Loucy (cell line): ENCODE measurements around the gene C9.

Experiments used
- H2AFZ ChIP-seq: fragments of 200-600 bp; sonication (generic); 2 replicates; pipeline ENCODE4 v1.6.0; 2016; ENCODE audit warnings: antibody characterized with exemption, mild to moderate bottlenecking, low read length, moderate library complexity
- H3F3A ChIP-seq: fragments of 200-600 bp; 2 replicates; pipeline ENCODE4 v1.6.0; 2016; ENCODE audit warnings: antibody characterized with exemption, low read depth, mild to moderate bottlenecking
- H3K27me3 ChIP-seq: fragments of 200-600 bp; sonication (generic); 2 replicates; pipeline ENCODE4 v1.6.1; 2014; ENCODE audit warnings: low read length, mild to moderate bottlenecking; ENCODE audit not compliant: insufficient read depth, poor library complexity, severe bottlenecking
- H3K36me3 ChIP-seq: fragments of 200-600 bp; sonication (generic); 2 replicates; pipeline ENCODE4 v1.6.1; 2016; ENCODE audit warnings: low read length; ENCODE audit not compliant: insufficient read depth
- H3K4me1 ChIP-seq: fragments of 200-600 bp; sonication (generic); 2 replicates; pipeline ENCODE4 v1.5.1; 2014; ENCODE audit warnings: low read length, mild to moderate bottlenecking; ENCODE audit not compliant: insufficient read depth, poor library complexity, severe bottlenecking
- H3K4me2 ChIP-seq: fragments of 200-600 bp; sonication (generic); 2 replicates; pipeline ENCODE4 v1.6.0; 2014; ENCODE audit warnings: antibody characterized with exemption, low read length, low read depth, mild to moderate bottlenecking; ENCODE audit not compliant: poor library complexity, severe bottlenecking
- H3K4me3 ChIP-seq: fragments of 200-600 bp; sonication (generic); 2 replicates; pipeline ENCODE4 v1.5.1; 2014; ENCODE audit warnings: low read length, mild to moderate bottlenecking, mixed read lengths; ENCODE audit not compliant: poor library complexity, severe bottlenecking
- H3K79me2 ChIP-seq: fragments of 200-600 bp; sonication (generic); 2 replicates; pipeline ENCODE4 v1.6.1; 2014; ENCODE audit warnings: low read length; ENCODE audit not compliant: insufficient read depth
- H3K9ac ChIP-seq: fragments of 200-600 bp; sonication (generic); 2 replicates; pipeline ENCODE4 v1.6.0; 2014; ENCODE audit warnings: mild to moderate bottlenecking, low read depth, low read length, moderate library complexity; ENCODE audit not compliant: poor library complexity, severe bottlenecking
- H3K9me2 ChIP-seq: fragments of 200-600 bp; sonication (generic); replicated peaks from 2 replicates; pipeline ENCODE4 v1.6.1; 2016; ENCODE audit warnings: low read depth, low read length, mixed read lengths
- H3K9me3 ChIP-seq: fragments of 200-600 bp; sonication (generic); 2 replicates; pipeline ENCODE4 v1.6.1; 2014; ENCODE audit warnings: mild to moderate bottlenecking, antibody characterized with exemption, low read length, low read depth; ENCODE audit not compliant: insufficient read depth
- H4K20me1 ChIP-seq: fragments of 200-600 bp; sonication (generic); 2 replicates; pipeline ENCODE4 v1.6.0; 2014; ENCODE audit warnings: antibody characterized with exemption, low read length, mild to moderate bottlenecking; ENCODE audit not compliant: insufficient read depth, poor library complexity, severe bottlenecking
- EZH2phosphoT487 ChIP-seq: fragments of 200-600 bp; IDR thresholded peaks from 2 replicates; pipeline ENCODE4 v1.6.1; 2018; ENCODE audit warnings: antibody characterized with exemption, mild to moderate bottlenecking, moderate library complexity, borderline replicate concordance
- TF ChIP-seq, protein P1 (sequence below): fragments of 200-600 bp; sonication (generic); conservative IDR thresholded peaks from 2 replicates; pipeline ENCODE4 v1.5.1; 2014; ENCODE audit warnings: mild to moderate bottlenecking, antibody characterized with exemption, low read length

The C9 gene

DNA sequence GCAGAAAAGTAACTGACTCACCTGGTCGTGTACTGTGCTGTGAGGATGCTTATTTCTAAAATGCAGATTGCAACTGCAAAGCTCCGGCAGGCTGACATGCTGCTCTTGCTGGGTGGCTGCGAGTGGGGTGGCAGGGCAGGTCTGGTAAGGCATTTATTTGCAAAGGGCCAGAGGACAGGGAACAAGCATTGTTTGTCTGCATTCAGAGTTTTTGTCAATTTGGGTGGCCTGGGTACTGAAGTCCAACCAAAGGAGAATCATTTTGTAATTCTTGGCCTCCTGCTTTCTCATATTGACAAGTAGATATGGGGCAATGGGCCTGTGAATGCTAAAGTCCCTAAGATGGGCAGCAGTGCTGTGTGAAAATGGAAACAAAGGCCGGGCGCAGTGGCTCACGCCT lies at the start of gene C9:
C9 (minus strand) TSS at position 129 of the 400 bp plus-strand sequence; CDS start at position 98, 31 bp downstream.
- Histone ChIP-seq H3K79me2 (no peaks in the 10 kb centered on the region), H3K9ac (no peak within 1 kb of the TSS), H3K27me3 (no peaks in the 10 kb centered on the region), H3K36me3 (no peaks in the 10 kb centered on the region), H4K20me1 (no peaks in the 10 kb centered on the region), H2AFZ (no peak within 1 kb of the TSS), H3K4me1 (no peaks in the 10 kb centered on the region), H3K9me3 (no peaks in the 10 kb centered on the region), H3K4me3 (no peak within 1 kb of the TSS), H3K9me2 (no peaks in the 10 kb centered on the region), H3F3A (no peaks in the 10 kb centered on the region), H3K4me2 (no peak within 1 kb of the TSS)
- TF ChIP-seq EZH2phosphoT487: no peak
- TF ChIP-seq, protein P1, sequence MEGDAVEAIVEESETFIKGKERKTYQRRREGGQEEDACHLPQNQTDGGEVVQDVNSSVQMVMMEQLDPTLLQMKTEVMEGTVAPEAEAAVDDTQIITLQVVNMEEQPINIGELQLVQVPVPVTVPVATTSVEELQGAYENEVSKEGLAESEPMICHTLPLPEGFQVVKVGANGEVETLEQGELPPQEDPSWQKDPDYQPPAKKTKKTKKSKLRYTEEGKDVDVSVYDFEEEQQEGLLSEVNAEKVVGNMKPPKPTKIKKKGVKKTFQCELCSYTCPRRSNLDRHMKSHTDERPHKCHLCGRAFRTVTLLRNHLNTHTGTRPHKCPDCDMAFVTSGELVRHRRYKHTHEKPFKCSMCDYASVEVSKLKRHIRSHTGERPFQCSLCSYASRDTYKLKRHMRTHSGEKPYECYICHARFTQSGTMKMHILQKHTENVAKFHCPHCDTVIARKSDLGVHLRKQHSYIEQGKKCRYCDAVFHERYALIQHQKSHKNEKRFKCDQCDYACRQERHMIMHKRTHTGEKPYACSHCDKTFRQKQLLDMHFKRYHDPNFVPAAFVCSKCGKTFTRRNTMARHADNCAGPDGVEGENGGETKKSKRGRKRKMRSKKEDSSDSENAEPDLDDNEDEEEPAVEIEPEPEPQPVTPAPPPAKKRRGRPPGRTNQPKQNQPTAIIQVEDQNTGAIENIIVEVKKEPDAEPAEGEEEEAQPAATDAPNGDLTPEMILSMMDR: no peak

DNA sequence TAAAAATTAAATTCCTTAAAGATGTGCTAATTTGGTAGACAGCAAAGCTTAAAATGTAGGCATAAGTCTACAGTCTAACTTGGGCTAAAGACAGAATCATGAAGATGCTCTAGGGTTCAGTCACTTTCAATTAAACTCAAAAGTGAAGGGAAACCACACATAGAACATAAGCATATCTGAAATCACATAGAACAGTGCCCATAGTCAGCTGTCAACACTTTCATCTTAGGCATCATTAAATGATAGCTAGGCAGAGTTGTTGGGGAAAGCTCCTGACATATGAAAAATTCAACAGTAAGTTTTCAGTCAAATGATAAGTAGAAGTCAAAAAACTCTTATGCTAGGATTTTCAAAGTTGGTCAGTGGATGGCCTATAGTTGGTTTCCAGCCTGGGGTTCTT lies 49.5 kb upstream of the C9 start:
- TF ChIP-seq, protein P1: no peak
- TF ChIP-seq EZH2phosphoT487: no peak
- no peak overlapping the region for H3K9ac ChIP-seq
- H3K27me3 ChIP-seq: no peaks in the 10 kb centered on the region
- no peaks in the 10 kb centered on the region for H3F3A ChIP-seq
- H3K9me2 ChIP-seq: no peaks in the 10 kb centered on the region
- H3K4me3 ChIP-seq: no peak overlapping the region
- no peak overlapping the region for H3K4me2 ChIP-seq
- no peak overlapping the region for H2AFZ ChIP-seq
- no peaks in the 10 kb centered on the region for H3K79me2 ChIP-seq
- H3K9me3 ChIP-seq: no peaks in the 10 kb centered on the region
- H3K4me1 ChIP-seq: no peaks in the 10 kb centered on the region
- H3K36me3 ChIP-seq: no peaks in the 10 kb centered on the region
- H4K20me1 ChIP-seq: no peaks in the 10 kb centered on the region

DNA sequence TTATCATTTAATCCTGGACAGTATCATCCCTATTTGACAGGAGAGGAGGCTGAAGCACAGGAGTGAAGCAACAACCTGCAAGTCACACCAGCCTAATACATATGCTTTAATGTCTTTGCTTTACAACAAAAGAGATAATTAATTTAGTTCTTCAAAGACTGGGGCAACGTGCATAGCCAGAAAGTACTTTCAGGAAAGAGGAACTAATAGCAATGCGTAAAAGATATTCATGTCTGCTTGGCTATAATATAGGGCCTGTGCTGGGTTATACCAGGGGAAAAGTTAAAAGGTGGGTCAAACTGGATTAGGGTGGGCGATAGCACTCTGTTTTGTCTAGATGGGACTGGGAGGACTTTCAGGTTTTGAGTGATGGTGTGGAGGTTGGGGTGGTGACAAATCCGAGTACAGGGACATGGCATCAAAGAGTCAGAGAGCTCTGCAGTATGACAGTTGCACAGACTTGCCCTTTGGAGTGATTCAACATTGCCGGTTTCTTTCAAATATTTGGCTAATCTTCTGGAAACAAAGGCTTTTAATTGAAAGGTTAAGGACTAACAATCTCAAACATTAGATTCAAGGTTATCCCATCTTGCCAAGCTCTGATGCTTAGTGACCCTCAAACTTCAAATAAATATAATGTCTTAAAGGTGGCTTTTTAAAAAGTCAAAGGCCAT lies 48.6 kb upstream of the C9 start:
- Histone ChIP-seq H3K4me2 (no peak overlapping the region), H4K20me1 (no peaks in the 10 kb centered on the region), H3K9me3 (no peaks in the 10 kb centered on the region), H3K79me2 (no peaks in the 10 kb centered on the region), H3K4me1 (no peaks in the 10 kb centered on the region), H3K9ac (no peak overlapping the region), H2AFZ (no peak overlapping the region), H3K27me3 (no peaks in the 10 kb centered on the region), H3K36me3 (no peaks in the 10 kb centered on the region), H3K4me3 (no peak overlapping the region), H3K9me2 (no peaks in the 10 kb centered on the region), H3F3A (no peaks in the 10 kb centered on the region)
- TF ChIP-seq, protein P1: no peak
- TF ChIP-seq EZH2phosphoT487: no peak
